K562 (cell line): Measurements from ENCODE around the gene FCER2. TPM values are rescaled to one million over a fixed set of nuclear protein-coding genes. Genes with fewer than 3 reads are reported as not detected.
A peak's percentile ranks its signal among the peaks of the same experiment; 100 is the strongest.

Experiments
- ATAC-seq: fragments of 200-7000 bp; cut with Tn5 transposase; 3 replicates; pipeline ENCODE4 v1.9.1; 2020; ENCODE audit warnings: moderate library complexity
- BruUV-seq: library from RNA; stranded (reverse); fragments of 400-500 nt; replicated peaks from 2 replicates; lab custom pipeline; 2021; lab: Mats Ljungman, UMichigan
- CTCF ChIA-PET: fragments of 300-600 bp; formaldehyde crosslinking; extraction: SDS; loops from one replicate; lab custom pipeline; 2021; ENCODE audit warnings: low intra/inter-chr PET ratio; lab: Yijun Ruan, JAX
- POLR2A ChIA-PET: fragments of 300-600, 350-650 bp; sonication (Branson Sonifier 250); formaldehyde crosslinking; extraction: SDS; loops from one replicate; lab custom pipeline; 2021; ENCODE audit warnings: antibody characterized with exemption, inconsistent platforms; lab: Yijun Ruan, JAX
- DNase-seq, 4 experiments: peaks; one replicate each; pipeline versions ENCODE4 v3.0.0 to v3.0.0-alpha.2; 2011 to 2018; ENCODE audit warnings: low spot score in 3 of 4, mixed read lengths in 3 of 4; ENCODE audit errors: extremely low read depth in 1 of 4
- FAIRE-seq: peaks from 2 replicates; lab custom pipeline; 2011; peaks lifted over from hg19 to GRCh38; lab: Jason Lieb, UNC
- H2AFZ ChIP-seq: 2 replicates; pipeline ENCODE4 v1.6.0; 2011; ENCODE audit warnings: low read depth, low read length, control low read depth, inconsistent platforms
- H3K27ac ChIP-seq: fragments of 200-600 bp; 3 replicates; pipeline ENCODE4 v1.8.0; 2011; ENCODE audit warnings: low read depth, mild to moderate bottlenecking, control low read depth, inconsistent platforms, low read length, moderate library complexity, mixed read lengths; ENCODE audit errors: extremely low read depth
- H3K27me3 ChIP-seq, 2 experiments: fragments of 300-600 bp in 1 of 2; 2 replicates in 1 of 2; 3 replicates in 1 of 2; pipeline versions ENCODE4 v1.6.0 to v1.8.0; 2011; ENCODE audit warnings: inconsistent platforms in 2 of 2, low read length in 2 of 2, mild to moderate bottlenecking in 1 of 2, mixed read lengths in 1 of 2, moderate library complexity in 1 of 2; ENCODE audit not compliant: control insufficient read depth in 2 of 2, insufficient read depth in 2 of 2
- H3K36me3 ChIP-seq: fragments of 300-600 bp; 3 replicates; pipeline ENCODE4 v1.8.0; 2011; ENCODE audit warnings: mild to moderate bottlenecking, low read length, inconsistent platforms; ENCODE audit not compliant: control insufficient read depth, insufficient read depth
- H3K4me1 ChIP-seq, 2 experiments: fragments of 200-600 bp in 1 of 2; replicated peaks in 1 of 2; 2 replicates in 1 of 2; 3 replicates in 1 of 2; pipeline versions ENCODE4 v1.5.1 to v1.8.0; 2011; ENCODE audit warnings: inconsistent platforms in 2 of 2, low read length in 2 of 2, mild to moderate bottlenecking in 1 of 2, mixed read lengths in 1 of 2, moderate library complexity in 1 of 2; ENCODE audit not compliant: control insufficient read depth in 2 of 2, insufficient read depth in 2 of 2
- H3K4me2 ChIP-seq: 2 replicates; pipeline ENCODE4 v1.6.1; 2011; ENCODE audit warnings: low read length, control low read depth, inconsistent platforms, mixed read lengths; ENCODE audit not compliant: insufficient read depth
- H3K4me3 ChIP-seq: fragments of 200-600 bp; sonication (generic), shearing (Covaris generic); 2 replicates; pipeline ENCODE4 v1.5.1; 2016; ENCODE audit warnings: control low read depth, inconsistent platforms
- H3K79me2 ChIP-seq: fragments of 200-600 bp; 3 replicates; pipeline ENCODE4 v1.8.0; 2011; ENCODE audit warnings: low read length, inconsistent platforms; ENCODE audit not compliant: control insufficient read depth, insufficient read depth
- H3K9ac ChIP-seq, 2 experiments: 2 replicates each; pipeline versions ENCODE4 v1.6.0 to v1.6.1; 2011; ENCODE audit warnings: low read depth in 2 of 2, low read length in 2 of 2, control low read depth in 1 of 2, inconsistent platforms in 1 of 2, mild to moderate bottlenecking in 1 of 2, mixed read lengths in 1 of 2; ENCODE audit not compliant: insufficient read depth in 1 of 2
- H3K9me1 ChIP-seq: one replicate; pipeline ENCODE4 v1.6.0; 2011; ENCODE audit warnings: inconsistent platforms, mild to moderate bottlenecking, low read length, moderate library complexity; ENCODE audit not compliant: control insufficient read depth, insufficient read depth
- H3K9me3 ChIP-seq: replicated peaks from 2 replicates; pipeline ENCODE4 v1.5.1; 2011; ENCODE audit warnings: low read depth, low read length, inconsistent platforms; ENCODE audit not compliant: control insufficient read depth, insufficient read depth
- H4K20me1 ChIP-seq: replicated peaks from 2 replicates; pipeline ENCODE4 v1.6.1; 2011; ENCODE audit warnings: low read length, inconsistent platforms, mixed read lengths; ENCODE audit not compliant: control insufficient read depth, insufficient read depth
- DPF2 ChIP-seq: fragments of 450-650 bp; IDR thresholded peaks from 2 replicates; pipeline ENCODE4 v1.6.1; 2016
- ELK3 ChIP-seq: fragments of 450-650 bp; formaldehyde crosslinking; IDR thresholded peaks from 2 replicates; pipeline ENCODE4 v1.4.0; 2020; ENCODE audit warnings: mild to moderate bottlenecking
- NFATC3 ChIP-seq: fragments of 450-650 bp; IDR thresholded peaks from 2 replicates; pipeline ENCODE4 v1.6.1; 2017; ENCODE audit warnings: mild to moderate bottlenecking
- POLR2G ChIP-seq: fragments of 200-400 bp; formaldehyde crosslinking; IDR thresholded peaks from 2 replicates; pipeline ENCODE4 v1.6.1; 2017; ENCODE audit warnings: low read depth, mild to moderate bottlenecking, antibody characterized with exemption, low read length, moderate library complexity
- RBFOX2 ChIP-seq: fragments of 200-400 bp; formaldehyde crosslinking; IDR thresholded peaks from 2 replicates; pipeline ENCODE4 v1.6.1; 2017; ENCODE audit warnings: low read depth, mild to moderate bottlenecking, low read length, moderate library complexity
- UBTF ChIP-seq, 2 experiments: IDR thresholded peaks; 2 replicates each; pipeline ENCODE4 v1.6.1; 2012; ENCODE audit warnings: improper control_type of control experiment in 2 of 2, low read depth in 2 of 2, low read length in 2 of 2, borderline replicate concordance in 1 of 2
- YBX1 ChIP-seq: fragments of 450-650 bp; IDR thresholded peaks from 2 replicates; pipeline ENCODE4 v1.7.1; 2016; ENCODE audit warnings: mild to moderate bottlenecking
- ZBTB17 ChIP-seq: fragments of 450-650 bp; formaldehyde crosslinking; IDR thresholded peaks from 2 replicates; pipeline ENCODE4 v1.4.0; 2020; ENCODE audit warnings: mild to moderate bottlenecking
- ZNF586 ChIP-seq: fragments of 450-650 bp; formaldehyde crosslinking; conservative IDR thresholded peaks from 2 replicates; pipeline ENCODE4 v1.4.0; 2020; ENCODE audit warnings: mild to moderate bottlenecking, moderate library complexity
- ZNF764 ChIP-seq: fragments of 250-450 bp; sonication (Bioruptor Pico); IDR thresholded peaks from 2 replicates; pipeline ENCODE4 v1.4.0; 2020; ENCODE audit warnings: low read depth, mild to moderate bottlenecking, moderate library complexity
- whole genome bisulfite sequencing: fragments of 100-300 bp; shearing (Covaris generic); methylation state at CpG from one replicate; pipeline ENCODE4 v1.1.6; 2016; ENCODE audit warnings: low coverage, mixed read lengths; ENCODE audit not compliant: insufficient coverage; ENCODE audit errors: missing lambda C conversion rate; 5-methylcytosine and 5-hydroxymethylcytosine counted together
- in situ Hi-C: fragments of 300-500 bp; cut with MboI; formaldehyde crosslinking; loops from 4 replicates; pipeline ENCODE4 v1.15.0; 2018; ENCODE audit warnings: inconsistent platforms, mixed read lengths
- intact Hi-C: fragments of 100-400 bp; cut with micrococcal nuclease; formaldehyde crosslinking; loops from 2 replicates; pipeline ENCODE4 v1.14.2; 2022
- polyA plus RNA-seq, 8 experiments: library from polyadenylated mRNA; depleted of rRNA in 4 of 8; stranded (reverse) in 5 of 8; unstranded in 3 of 8; fragments of >200 nt; fragmentation: Nextera tagmentation in 2 of 8; fragmentation: Illumina TruSeq in 1 of 8; extraction: Ambion mirVana in 2 of 8; extraction: Trizol in 1 of 8; gene quantifications; 2 replicates each; pipeline versions ENCODE4 v1.2.1 to v1.2.3, GENCODE V29; 2011 to 2014; ENCODE audit warnings: inconsistent platforms in 1 of 8, missing spikeins in 1 of 8
- total RNA-seq, 7 experiments: library from RNA; depleted of rRNA in 6 of 7; stranded (reverse); fragments of >200 nt in 6 of 7; fragmentation: Illumina TruSeq in 2 of 7; extraction: Trizol in 2 of 7; gene quantifications; 2 replicates each; pipeline versions ENCODE4 v1.2.1 to v1.2.3, GENCODE V29; 2011 to 2021; ENCODE audit warnings: low replicate concordance in 1 of 7
- TF ChIP-seq, protein P1 (sequence below): fragments of 250-450 bp; sonication (Bioruptor Pico); IDR thresholded peaks from 2 replicates; pipeline ENCODE4 v1.5.0; 2020; ENCODE audit warnings: mild to moderate bottlenecking

The FCER2 gene
- total and polyA plus RNA-seq, 9 of the 15 experiments (the other 6 are each of a cell fraction or from before 2014, with no cell fraction given) = 0.11 TPM; not detected in 8

DNA sequence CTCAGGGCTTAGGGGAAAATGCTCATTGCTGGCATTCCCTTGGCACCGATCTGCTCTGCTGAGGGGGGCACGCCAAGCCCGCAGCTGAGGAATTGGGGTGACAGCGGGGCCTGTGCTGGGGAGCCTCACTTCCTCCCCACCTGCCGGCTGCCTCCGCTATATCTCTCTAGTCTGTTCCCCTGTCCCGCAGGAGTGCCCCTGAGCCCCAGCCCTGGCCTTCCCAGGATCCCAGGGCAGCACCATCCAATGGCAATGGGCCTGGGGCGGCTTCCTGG lies 55.6 kb downstream of the FCER2 start:
- Histone ChIP-seq H3K4me1 (peaks cover 0 to 53% of the 10 kb centered on the region in 2 experiments; a peak in 4 of 5 replicates), H3K9me1 (no peaks in the 10 kb centered on the region), H3K36me3 (peaks cover 47% of the 10 kb centered on the region; the same call in 2 of the 3 replicates), H3K4me2 (no peak overlapping the region), H4K20me1 (peaks cover 7% of the 10 kb centered on the region), H3K27ac (no peak overlapping the region), H3K4me3 (no peak overlapping the region), H2AFZ (no peak overlapping the region), H3K79me2 (no peaks in the 10 kb centered on the region), H3K9ac (peak overlapping the region in 1 of 2 experiments; percentile 45; a peak in 1 of 4 replicates), H3K9me3 (no peaks in the 10 kb centered on the region), H3K27me3 (no peaks in the 10 kb centered on the region)
- in situ Hi-C loops (no loop called here), intact Hi-C loops (no loop called here)
- DNase-seq = no peak
- BruUV-seq = no TSS peak
- TF ChIP-seq ELK3 (CRISPR knock-in tag) = no peak
- no peak for TF ChIP-seq ZBTB17
- no peak for TF ChIP-seq UBTF (IDR thresholded peaks at IDR 0.05; ENCODE audit: borderline replicate concordance in 1 of 2, low read depth in 2 of 2, low read length in 2 of 2)
- peak; percentile 27; the same call in 1 of the 2 replicates for TF ChIP-seq RBFOX2
- TF ChIP-seq, protein P1, sequence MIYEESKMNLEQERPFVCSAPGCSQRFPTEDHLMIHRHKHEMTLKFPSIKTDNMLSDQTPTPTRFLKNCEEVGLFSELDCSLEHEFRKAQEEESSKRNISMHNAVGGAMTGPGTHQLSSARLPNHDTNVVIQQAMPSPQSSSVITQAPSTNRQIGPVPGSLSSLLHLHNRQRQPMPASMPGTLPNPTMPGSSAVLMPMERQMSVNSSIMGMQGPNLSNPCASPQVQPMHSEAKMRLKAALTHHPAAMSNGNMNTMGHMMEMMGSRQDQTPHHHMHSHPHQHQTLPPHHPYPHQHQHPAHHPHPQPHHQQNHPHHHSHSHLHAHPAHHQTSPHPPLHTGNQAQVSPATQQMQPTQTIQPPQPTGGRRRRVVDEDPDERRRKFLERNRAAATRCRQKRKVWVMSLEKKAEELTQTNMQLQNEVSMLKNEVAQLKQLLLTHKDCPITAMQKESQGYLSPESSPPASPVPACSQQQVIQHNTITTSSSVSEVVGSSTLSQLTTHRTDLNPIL = no peak
- TF ChIP-seq NFATC3 = no peak
- TF ChIP-seq POLR2G = peak; percentile 12; the same call in 1 of the 2 replicates
- TF ChIP-seq ZNF586 (CRISPR knock-in tag) = no peak
- TF ChIP-seq DPF2 = no peak
- TF ChIP-seq YBX1 = no peak
- no peak for TF ChIP-seq ZNF764 (CRISPR knock-in tag)
- FAIRE-seq = no peak
- WGBS = 93% methylated on average over 7 of the region's 8 CpGs
- POLR2A ChIA-PET = no interaction called here
- CTCF ChIA-PET = no interaction called here
- no peak for ATAC-seq
